MM.1S (cell line): Measurements from ENCODE around the gene PRPS1.

Experiments used
- DNase-seq: peaks from one replicate; pipeline ENCODE4 v3.0.0-alpha.2; 2015
- H2AFZ ChIP-seq: fragments of 300-600 bp; sonication (generic); 2 replicates; pipeline ENCODE4 v1.6.0; 2016; ENCODE audit warnings: antibody characterized with exemption, low read length
- H3F3A ChIP-seq: fragments of 300-600 bp; sonication (generic); 2 replicates; pipeline ENCODE4 v1.6.1; 2016; ENCODE audit warnings: mild to moderate bottlenecking, antibody characterized with exemption, low read length, moderate library complexity, mixed read lengths; ENCODE audit not compliant: insufficient read depth
- H3K27ac ChIP-seq: fragments of 300-600 bp; sonication (generic); 2 replicates; pipeline ENCODE4 v1.5.1; 2016; ENCODE audit warnings: mild to moderate bottlenecking, low read length
- H3K27me3 ChIP-seq: fragments of 300-600 bp; sonication (generic); replicated peaks from 2 replicates; pipeline ENCODE4 v1.6.0; 2016; ENCODE audit warnings: low read length; ENCODE audit not compliant: insufficient read depth
- H3K36me3 ChIP-seq: fragments of 300-600 bp; sonication (generic); replicated peaks from 2 replicates; pipeline ENCODE4 v1.6.1; 2016; ENCODE audit warnings: mild to moderate bottlenecking, low read length, mixed read lengths; ENCODE audit not compliant: insufficient read depth
- H3K4me1 ChIP-seq: fragments of 300-600 bp; sonication (generic); 2 replicates; pipeline ENCODE4 v1.6.1; 2016; ENCODE audit warnings: low read length, mixed read lengths
- H3K4me2 ChIP-seq: fragments of 300-600 bp; sonication (generic); 2 replicates; pipeline ENCODE4 v1.6.0; 2016; ENCODE audit warnings: low read depth, low read length
- H3K4me3 ChIP-seq: fragments of 300-600 bp; sonication (generic); 2 replicates; pipeline ENCODE4 v1.5.1; 2016; ENCODE audit warnings: low read length, mixed read lengths
- H3K79me2 ChIP-seq: fragments of 300-600 bp; sonication (generic); 2 replicates; pipeline ENCODE4 v1.6.1; 2016; ENCODE audit warnings: mixed run types, low read length, mixed read lengths
- H3K9ac ChIP-seq: fragments of 300-600 bp; sonication (generic); 2 replicates; pipeline ENCODE4 v1.6.1; 2016; ENCODE audit warnings: low read length, mixed read lengths
- H3K9me2 ChIP-seq: fragments of 300-600 bp; sonication (generic); replicated peaks from 2 replicates; pipeline ENCODE4 v1.6.1; 2016; ENCODE audit warnings: mild to moderate bottlenecking, low read length, mixed read lengths; ENCODE audit not compliant: insufficient read depth
- H3K9me3 ChIP-seq: fragments of 300-600 bp; sonication (generic); replicated peaks from 2 replicates; pipeline ENCODE4 v1.6.1; 2016; ENCODE audit warnings: mild to moderate bottlenecking, low read length, mixed read lengths; ENCODE audit not compliant: insufficient read depth
- H4K20me1 ChIP-seq: fragments of 300-600 bp; sonication (generic); 2 replicates; pipeline ENCODE4 v1.6.1; 2016; ENCODE audit warnings: mild to moderate bottlenecking, low read length, moderate library complexity, mixed read lengths; ENCODE audit not compliant: insufficient read depth
- EZH2 ChIP-seq: fragments of 300-600 bp; sonication (generic); optimal IDR thresholded peaks from 2 replicates; pipeline ENCODE3; 2017; ENCODE audit warnings: low read depth, mild to moderate bottlenecking, antibody characterized with exemption, low read length, mixed read lengths
- EZH2phosphoT487 ChIP-seq: fragments of 300-600 bp; sonication (generic); IDR thresholded peaks from 2 replicates; pipeline ENCODE4 v1.6.1; 2018; ENCODE audit warnings: antibody characterized with exemption, low read length
- TF ChIP-seq, protein P1 (sequence below): fragments of 300-600 bp; sonication (generic); IDR thresholded peaks from 2 replicates; pipeline ENCODE4 v1.5.1; 2016; ENCODE audit warnings: antibody characterized with exemption, low read length, mixed read lengths

The PRPS1 gene

DNA sequence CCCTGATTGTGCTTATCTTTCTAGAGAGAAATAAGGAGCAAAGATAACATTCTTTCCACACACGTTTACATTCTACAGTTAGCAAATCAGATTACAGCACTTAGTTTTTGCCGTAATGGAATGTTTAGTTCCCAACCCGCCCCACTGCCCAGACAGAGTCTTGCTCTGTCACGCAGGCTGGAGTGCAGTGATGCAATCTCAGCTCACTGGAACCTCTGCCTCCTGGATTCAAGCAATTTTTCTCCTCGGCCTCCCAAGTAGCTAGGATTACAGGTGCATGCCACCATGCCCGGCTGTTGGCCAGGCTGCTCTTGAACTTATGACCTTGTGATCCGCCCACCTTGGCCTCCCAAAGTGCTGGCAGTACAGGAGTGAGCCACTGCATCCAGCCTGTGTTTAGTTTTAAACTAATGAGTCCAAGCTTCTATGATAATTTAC is 8.4 kb upstream of the PRPS1 start:
- no peak overlapping the region for H2AFZ ChIP-seq
- H3K9ac ChIP-seq: no peak overlapping the region
- H3K9me3 ChIP-seq: no peaks in the 10 kb centered on the region
- no peaks in the 10 kb centered on the region for H4K20me1 ChIP-seq
- no peak for DNase-seq
- no peak overlapping the region for H3K27ac ChIP-seq
- H3K4me1 ChIP-seq: no peaks in the 10 kb centered on the region
- H3K4me2 ChIP-seq: no peak overlapping the region
- H3F3A ChIP-seq: no peaks in the 10 kb centered on the region
- H3K27me3 ChIP-seq: no peaks in the 10 kb centered on the region
- H3K9me2 ChIP-seq: no peaks in the 10 kb centered on the region
- no peaks in the 10 kb centered on the region for H3K79me2 ChIP-seq
- no peaks in the 10 kb centered on the region for H3K36me3 ChIP-seq
- H3K4me3 ChIP-seq: no peak overlapping the region
- TF ChIP-seq, protein P1, sequence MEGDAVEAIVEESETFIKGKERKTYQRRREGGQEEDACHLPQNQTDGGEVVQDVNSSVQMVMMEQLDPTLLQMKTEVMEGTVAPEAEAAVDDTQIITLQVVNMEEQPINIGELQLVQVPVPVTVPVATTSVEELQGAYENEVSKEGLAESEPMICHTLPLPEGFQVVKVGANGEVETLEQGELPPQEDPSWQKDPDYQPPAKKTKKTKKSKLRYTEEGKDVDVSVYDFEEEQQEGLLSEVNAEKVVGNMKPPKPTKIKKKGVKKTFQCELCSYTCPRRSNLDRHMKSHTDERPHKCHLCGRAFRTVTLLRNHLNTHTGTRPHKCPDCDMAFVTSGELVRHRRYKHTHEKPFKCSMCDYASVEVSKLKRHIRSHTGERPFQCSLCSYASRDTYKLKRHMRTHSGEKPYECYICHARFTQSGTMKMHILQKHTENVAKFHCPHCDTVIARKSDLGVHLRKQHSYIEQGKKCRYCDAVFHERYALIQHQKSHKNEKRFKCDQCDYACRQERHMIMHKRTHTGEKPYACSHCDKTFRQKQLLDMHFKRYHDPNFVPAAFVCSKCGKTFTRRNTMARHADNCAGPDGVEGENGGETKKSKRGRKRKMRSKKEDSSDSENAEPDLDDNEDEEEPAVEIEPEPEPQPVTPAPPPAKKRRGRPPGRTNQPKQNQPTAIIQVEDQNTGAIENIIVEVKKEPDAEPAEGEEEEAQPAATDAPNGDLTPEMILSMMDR: no peak
- TF ChIP-seq EZH2 (no peak), EZH2phosphoT487 (no peak)

DNA sequence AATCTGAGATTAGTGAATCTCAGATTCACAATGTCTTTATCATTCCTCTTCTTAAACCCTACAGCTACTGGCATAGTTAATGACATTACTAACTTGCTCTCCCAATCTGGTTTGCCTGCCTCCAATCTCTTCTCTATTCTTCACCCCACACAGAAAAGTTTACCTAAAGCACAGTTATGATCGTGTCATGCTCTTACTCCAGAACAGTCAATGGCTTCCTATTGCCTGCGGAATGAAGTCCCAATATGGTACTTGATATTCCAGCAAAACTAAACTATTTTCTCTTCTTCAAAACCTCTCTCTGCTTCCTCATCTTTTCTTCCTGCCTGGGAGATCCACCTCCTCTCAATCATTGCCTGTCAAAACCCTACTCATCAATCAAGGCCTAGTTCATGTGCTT is 3.4 kb upstream of the PRPS1 start:
- Histone ChIP-seq H2AFZ (no peak overlapping the region), H3K9ac (no peak overlapping the region), H3K4me3 (no peak overlapping the region), H3F3A (no peaks in the 10 kb centered on the region), H3K79me2 (peaks cover 15% of the 10 kb centered on the region), H3K27ac (no peak overlapping the region), H3K4me2 (no peak overlapping the region), H4K20me1 (no peaks in the 10 kb centered on the region), H3K4me1 (no peaks in the 10 kb centered on the region), H3K9me3 (no peaks in the 10 kb centered on the region), H3K27me3 (no peaks in the 10 kb centered on the region), H3K36me3 (no peaks in the 10 kb centered on the region), H3K9me2 (no peaks in the 10 kb centered on the region)
- TF ChIP-seq, protein P1: no peak
- TF ChIP-seq EZH2: no peak
- no peak for TF ChIP-seq EZH2phosphoT487
- no peak for DNase-seq

DNA sequence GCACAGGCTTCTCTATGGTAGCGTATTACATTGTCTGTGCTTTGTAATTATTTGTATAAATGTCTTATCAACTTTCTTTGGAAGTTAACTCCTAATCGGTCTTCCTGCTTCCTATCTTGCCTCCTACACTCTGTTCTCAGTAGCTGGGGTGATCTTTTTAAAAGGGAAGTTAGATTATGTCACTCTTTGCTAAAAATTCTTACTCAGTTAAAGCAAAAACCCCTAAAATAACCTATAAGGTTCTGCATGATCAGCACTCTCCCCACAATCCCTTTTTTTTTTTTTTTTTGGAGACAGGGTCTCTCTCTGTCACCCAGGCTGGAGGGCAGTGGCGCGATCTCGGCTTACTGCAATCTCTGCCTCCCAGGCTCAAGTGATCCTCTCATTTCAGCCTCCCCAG is 2.6 kb upstream of the PRPS1 start:
- DNase-seq: no peak
- no peaks in the 10 kb centered on the region for H3K36me3 ChIP-seq
- H3K79me2 ChIP-seq: peaks cover 24% of the 10 kb centered on the region
- no peaks in the 10 kb centered on the region for H3K9me2 ChIP-seq
- no peak overlapping the region for H2AFZ ChIP-seq
- H3K27me3 ChIP-seq: no peaks in the 10 kb centered on the region
- H4K20me1 ChIP-seq: 0 out of 2 replicates have a peak, but pooled peaks cover 4% of the 10 kb centered on the region
- H3F3A ChIP-seq: no peaks in the 10 kb centered on the region
- TF ChIP-seq EZH2phosphoT487 (no peak), EZH2 (no peak)
- TF ChIP-seq, protein P1: no peak
- H3K4me1 ChIP-seq: no peaks in the 10 kb centered on the region
- no peak overlapping the region for H3K4me2 ChIP-seq
- no peaks in the 10 kb centered on the region for H3K9me3 ChIP-seq
- no peak overlapping the region for H3K9ac ChIP-seq
- no peak overlapping the region for H3K4me3 ChIP-seq
- no peak overlapping the region for H3K27ac ChIP-seq

DNA sequence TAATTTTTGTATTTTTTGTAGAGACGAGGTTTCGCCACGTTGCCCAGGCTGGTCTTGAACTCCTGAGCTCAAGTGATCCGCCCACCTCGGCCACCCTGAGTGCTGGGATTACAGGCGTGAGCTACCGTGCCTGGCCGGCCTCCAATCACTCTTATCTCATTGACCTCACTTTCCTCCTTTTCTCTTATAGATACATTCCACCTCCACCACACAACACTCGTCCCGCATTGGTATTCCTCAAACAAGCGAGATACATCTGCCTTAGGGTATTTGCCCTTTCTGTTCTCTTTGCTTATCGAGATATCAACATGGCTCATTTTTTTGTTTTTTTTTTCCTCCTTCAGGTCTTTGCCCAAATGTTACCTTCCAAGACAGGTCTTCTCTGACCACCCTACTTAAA is 1.8 kb upstream of the PRPS1 start:
- Histone ChIP-seq H3F3A (no peaks in the 10 kb centered on the region), H3K4me1 (no peaks in the 10 kb centered on the region), H3K9ac (no peak overlapping the region), H3K9me2 (no peaks in the 10 kb centered on the region), H3K27ac (no peak overlapping the region), H3K4me3 (no peak overlapping the region), H3K4me2 (no peak overlapping the region), H4K20me1 (0 out of 2 replicates have a peak, but pooled peaks cover 4% of the 10 kb centered on the region), H2AFZ (no peak overlapping the region), H3K27me3 (no peaks in the 10 kb centered on the region), H3K79me2 (peaks cover 31% of the 10 kb centered on the region), H3K9me3 (no peaks in the 10 kb centered on the region), H3K36me3 (no peaks in the 10 kb centered on the region)
- TF ChIP-seq, protein P1: no peak
- no peak for TF ChIP-seq EZH2phosphoT487
- TF ChIP-seq EZH2: no peak
- DNase-seq: no peak
